GM23248 (cell line): ENCODE measurements around the gene PTPN5.

Source experiments
- EZH2 ChIP-seq: fragments of 200-600 bp; sonication (generic); IDR thresholded peaks from 2 replicates; pipeline ENCODE4 v1.6.1; 2018; ENCODE audit warnings: antibody characterized with exemption, mild to moderate bottlenecking; ENCODE audit not compliant: insufficient read depth, poor library complexity, severe bottlenecking
- EZH2phosphoT487 ChIP-seq: fragments of 200-600 bp; sonication (generic); IDR thresholded peaks from 2 replicates; pipeline ENCODE4 v1.6.1; 2018; ENCODE audit warnings: antibody characterized with exemption, moderate library complexity, mild to moderate bottlenecking, low read depth; ENCODE audit not compliant: insufficient read depth

GRCh38 chr11:18775492-18776292 lies 15.9 kb downstream of the PTPN5 start:
- TF ChIP-seq EZH2: no peak
- TF ChIP-seq EZH2phosphoT487: no peak
